SU-DHL-6 (cell line): ENCODE measurements around the gene CD247.

Experiments used
- H2AFZ ChIP-seq: fragments of 200-600 bp; sonication (generic); 2 replicates; pipeline ENCODE4 v1.6.1; 2014; ENCODE audit warnings: low read depth, mild to moderate bottlenecking, moderate library complexity, mixed read lengths, antibody characterized with exemption, low read length; ENCODE audit not compliant: severe bottlenecking
- H3F3A ChIP-seq: fragments of 200-600 bp; shearing (Covaris generic); 2 replicates; pipeline ENCODE4 v1.6.0; 2016; ENCODE audit warnings: antibody characterized with exemption, mild to moderate bottlenecking; ENCODE audit not compliant: insufficient read depth
- H3K27ac ChIP-seq: fragments of 200-600 bp; sonication (generic); 2 replicates; pipeline ENCODE4 v1.5.1; 2016; ENCODE audit warnings: low read depth, mild to moderate bottlenecking, low read length, moderate library complexity, mixed read lengths
- H3K27me3 ChIP-seq: fragments of 200-600 bp; sonication (generic), shearing (Covaris generic); 2 replicates; pipeline ENCODE4 v1.6.0; 2014; ENCODE audit warnings: mild to moderate bottlenecking, low read length
- H3K36me3 ChIP-seq: fragments of 200-600 bp; sonication (generic); 2 replicates; pipeline ENCODE4 v1.6.1; 2014; ENCODE audit warnings: mild to moderate bottlenecking, low read length, mixed read lengths
- H3K4me2 ChIP-seq: fragments of 300-600, 200-600 bp; shearing (Covaris generic), sonication (generic); 2 replicates; pipeline ENCODE4 v1.6.0; 2014; ENCODE audit warnings: low read length, low read depth, mild to moderate bottlenecking; ENCODE audit not compliant: poor library complexity, severe bottlenecking
- H3K4me3 ChIP-seq: fragments of 200-600 bp; sonication (generic); 2 replicates; pipeline ENCODE4 v1.5.1; 2014; ENCODE audit warnings: antibody characterized with exemption, low read length, mild to moderate bottlenecking, mixed read lengths; ENCODE audit not compliant: insufficient read depth, poor library complexity, severe bottlenecking
- H3K79me2 ChIP-seq: fragments of 200-600 bp; sonication (generic); 2 replicates; pipeline ENCODE4 v1.6.1; 2014; ENCODE audit warnings: mild to moderate bottlenecking, low read length, moderate library complexity; ENCODE audit not compliant: insufficient read depth
- H3K9ac ChIP-seq: fragments of 200-600 bp; sonication (generic); 2 replicates; pipeline ENCODE4 v1.7.0; 2014; ENCODE audit warnings: mild to moderate bottlenecking, low read length
- H3K9me2 ChIP-seq: fragments of 200-600 bp; sonication (generic); replicated peaks from 2 replicates; pipeline ENCODE4 v1.6.1; 2014; ENCODE audit warnings: low read length; ENCODE audit not compliant: insufficient read depth
- H3K9me3 ChIP-seq: fragments of 200-600 bp; sonication (generic); 2 replicates; pipeline ENCODE4 v1.6.1; 2014; ENCODE audit warnings: low read length, mixed read lengths; ENCODE audit not compliant: insufficient read depth
- H4K20me1 ChIP-seq: fragments of 200-600 bp; sonication (generic); 2 replicates; pipeline ENCODE4 v1.6.1; 2014; ENCODE audit warnings: low read depth, mild to moderate bottlenecking, antibody characterized with exemption, low read length, moderate library complexity, mixed read lengths
- CTCF ChIP-seq: fragments of 200-600 bp; sonication (generic); IDR thresholded peaks from one replicate; pipeline ENCODE4 v1.5.1; 2017; ENCODE audit warnings: antibody characterized with exemption, mild to moderate bottlenecking, low read length, moderate library complexity; ENCODE audit not compliant: insufficient read depth, poor library complexity, severe bottlenecking
- EZH2phosphoT487 ChIP-seq: fragments of 200-600 bp; sonication (generic), shearing (Covaris generic); conservative IDR thresholded peaks from 2 replicates; pipeline ENCODE4 v1.6.1; 2018; ENCODE audit warnings: mild to moderate bottlenecking, antibody characterized with exemption, low read length, moderate library complexity, mixed read lengths

The CD247 gene

GRCh38 chr1:167423684-167424619 is 94.4 kb downstream of the CD247 start:
- TF ChIP-seq CTCF (no peak), EZH2phosphoT487 (no peak)
- Histone ChIP-seq H3F3A (0 out of 2 replicates have a peak, but pooled peaks cover 5% of the 10 kb centered on the region), H3K79me2 (no peaks in the 10 kb centered on the region), H2AFZ (no peak overlapping the region), H3K27ac (no peak overlapping the region), H4K20me1 (no peaks in the 10 kb centered on the region), H3K27me3 (no peaks in the 10 kb centered on the region), H3K9ac (no peak overlapping the region), H3K36me3 (peaks cover 4% of the 10 kb centered on the region; the same call in 1 of the 2 replicates), H3K9me2 (no peaks in the 10 kb centered on the region), H3K4me3 (no peak overlapping the region), H3K9me3 (no peaks in the 10 kb centered on the region), H3K4me2 (no peak overlapping the region)

GRCh38 chr1:167420510-167420909 is 97.8 kb downstream of the CD247 start:
- Histone ChIP-seq H3K27ac (no peak overlapping the region), H3F3A (no peaks in the 10 kb centered on the region), H2AFZ (no peak overlapping the region), H3K4me2 (no peak overlapping the region), H3K27me3 (no peaks in the 10 kb centered on the region), H3K4me3 (no peak overlapping the region), H4K20me1 (no peaks in the 10 kb centered on the region), H3K79me2 (no peaks in the 10 kb centered on the region), H3K9me2 (no peaks in the 10 kb centered on the region), H3K36me3 (peaks cover 8% of the 10 kb centered on the region; the same call in 1 of the 2 replicates), H3K9me3 (no peaks in the 10 kb centered on the region), H3K9ac (no peak overlapping the region)
- TF ChIP-seq CTCF = no peak
- TF ChIP-seq EZH2phosphoT487 = no peak

GRCh38 chr1:167419245-167419644 is 99.1 kb downstream of the CD247 start:
- H3K27me3 ChIP-seq = no peaks in the 10 kb centered on the region
- H2AFZ ChIP-seq = no peak overlapping the region
- H3K79me2 ChIP-seq = no peaks in the 10 kb centered on the region
- no peaks in the 10 kb centered on the region for H3K9me2 ChIP-seq
- no peak overlapping the region for H3K4me3 ChIP-seq
- no peak overlapping the region for H3K4me2 ChIP-seq
- peaks cover 18% of the 10 kb centered on the region; the same call in 1 of the 2 replicates for H3K36me3 ChIP-seq
- TF ChIP-seq CTCF (no peak), EZH2phosphoT487 (no peak)
- no peaks in the 10 kb centered on the region for H3K9me3 ChIP-seq
- no peak overlapping the region for H3K9ac ChIP-seq
- H4K20me1 ChIP-seq = no peaks in the 10 kb centered on the region
- no peaks in the 10 kb centered on the region for H3F3A ChIP-seq
- H3K27ac ChIP-seq = no peak overlapping the region
